K562 (cell line): ENCODE results near the gene ILF3. TPM values are rescaled to one million over a fixed set of nuclear protein-coding genes. Genes with fewer than 3 reads are reported as not detected.
A peak's percentile ranks its signal among the peaks of the same experiment; 100 is the strongest.

Experiments
- CC2D1A ChIP-seq: fragments of 450-650 bp; IDR thresholded peaks from 2 replicates; pipeline ENCODE4 v1.6.1; 2017; ENCODE audit warnings: mild to moderate bottlenecking
- FOXK2 ChIP-seq, 2 experiments: fragments of 450-650 bp; IDR thresholded peaks in 1 of 2; conservative IDR thresholded peaks in 1 of 2; 2 replicates each; pipeline ENCODE4 v1.6.1; 2016; ENCODE audit warnings: low read depth in 2 of 2, mild to moderate bottlenecking in 1 of 2
- KLF16 ChIP-seq: IDR thresholded peaks from 2 replicates; pipeline ENCODE4 v1.6.1; 2016; ENCODE audit warnings: antibody characterized with exemption
- MCM3 ChIP-seq: fragments of 450-650 bp; IDR thresholded peaks from 2 replicates; pipeline ENCODE4 v1.6.1; 2016
- NFATC3 ChIP-seq: fragments of 450-650 bp; IDR thresholded peaks from 2 replicates; pipeline ENCODE4 v1.6.1; 2017; ENCODE audit warnings: mild to moderate bottlenecking
- OTX1 ChIP-seq: fragments of 450-650 bp; formaldehyde crosslinking; IDR thresholded peaks from 2 replicates; pipeline ENCODE4 v1.4.0; 2022; ENCODE audit warnings: mild to moderate bottlenecking
- PCBP2 ChIP-seq: fragments of 200-400 bp; formaldehyde crosslinking; IDR thresholded peaks from 2 replicates; pipeline ENCODE4 v1.6.1; 2018; ENCODE audit warnings: low read length, low read depth, mild to moderate bottlenecking, moderate library complexity; ENCODE audit not compliant: poor library complexity, severe bottlenecking
- POLR2A ChIP-seq: fragments of 450-650 bp; conservative IDR thresholded peaks from 2 replicates; pipeline ENCODE4 v1.6.1; 2016
- POLR2AphosphoS2 ChIP-seq: IDR thresholded peaks from 2 replicates; pipeline ENCODE4 v1.6.1; 2012; ENCODE audit warnings: low read length, improper control_type of control experiment
- POLR3A ChIP-seq: IDR thresholded peaks from 2 replicates; pipeline ENCODE4 v1.6.1; 2011; ENCODE audit warnings: borderline replicate concordance, mild to moderate bottlenecking, moderate library complexity; ENCODE audit not compliant: insufficient read length, insufficient read depth; ENCODE audit errors: extremely low read depth
- RB1 ChIP-seq: fragments of 450-650 bp; IDR thresholded peaks from 2 replicates; pipeline ENCODE4 v1.6.1; 2017; ENCODE audit warnings: low read depth, mild to moderate bottlenecking
- SMAD1 ChIP-seq: fragments of 150-350 bp; IDR thresholded peaks from 2 replicates; pipeline ENCODE4 v1.6.1; 2014; ENCODE audit warnings: low read length, low read depth; ENCODE audit not compliant: partially characterized antibody
- SOX6 ChIP-seq: fragments of 450-650 bp; IDR thresholded peaks from 2 replicates; pipeline ENCODE4 v1.6.1; 2014; ENCODE audit warnings: mild to moderate bottlenecking
- TBL1XR1 ChIP-seq, 2 experiments: IDR thresholded peaks; 2 replicates each; pipeline ENCODE4 v1.6.1; 2012; ENCODE audit warnings: improper control_type of control experiment in 2 of 2, low read length in 2 of 2, mild to moderate bottlenecking in 1 of 2
- THRAP3 ChIP-seq: fragments of 450-650 bp; IDR thresholded peaks from 2 replicates; pipeline ENCODE4 v1.6.1; 2016; ENCODE audit warnings: mild to moderate bottlenecking, inconsistent platforms, borderline replicate concordance
- ZNF184 ChIP-seq: sonication (generic); formaldehyde crosslinking; IDR thresholded peaks from 2 replicates; pipeline ENCODE4 v1.5.0; 2020; ENCODE audit warnings: missing genetic modification reagents
- ZNF212 ChIP-seq: fragments of 450-650 bp; formaldehyde crosslinking; IDR thresholded peaks from 2 replicates; pipeline ENCODE4 v1.4.0; 2020; ENCODE audit warnings: mild to moderate bottlenecking
- ZNF57 ChIP-seq: fragments of 450-650 bp; formaldehyde crosslinking; IDR thresholded peaks from 2 replicates; pipeline ENCODE4 v1.4.0; 2020; ENCODE audit warnings: mild to moderate bottlenecking, moderate library complexity
- ZSCAN32 ChIP-seq: fragments of 450-650 bp; formaldehyde crosslinking; IDR thresholded peaks from 2 replicates; pipeline ENCODE4 v1.4.0; 2020; ENCODE audit warnings: mild to moderate bottlenecking, moderate library complexity
- polyA plus RNA-seq, 8 experiments: library from polyadenylated mRNA; depleted of rRNA in 4 of 8; stranded (reverse) in 5 of 8; unstranded in 3 of 8; fragments of >200 nt; fragmentation: Nextera tagmentation in 2 of 8; fragmentation: Illumina TruSeq in 1 of 8; extraction: Ambion mirVana in 2 of 8; extraction: Trizol in 1 of 8; gene quantifications; 2 replicates each; pipeline versions ENCODE4 v1.2.1 to v1.2.3, GENCODE V29; 2011 to 2014; ENCODE audit warnings: inconsistent platforms in 1 of 8, missing spikeins in 1 of 8
- total RNA-seq, 7 experiments: library from RNA; depleted of rRNA in 6 of 7; stranded (reverse); fragments of >200 nt in 6 of 7; fragmentation: Illumina TruSeq in 2 of 7; extraction: Trizol in 2 of 7; gene quantifications; 2 replicates each; pipeline versions ENCODE4 v1.2.1 to v1.2.3, GENCODE V29; 2011 to 2021; ENCODE audit warnings: low replicate concordance in 1 of 7
- TF ChIP-seq, protein P1 (sequence below): sonication (generic); formaldehyde crosslinking; IDR thresholded peaks from 2 replicates; pipeline ENCODE4 v1.8.1; 2023; ENCODE audit warnings: mild to moderate bottlenecking, missing genetic modification reagents, moderate library complexity
- TF ChIP-seq, protein P2 (sequence below): fragments of 250-450 bp; sonication (Bioruptor Pico); IDR thresholded peaks from 2 replicates; pipeline ENCODE4 v1.4.0; 2020; ENCODE audit warnings: borderline replicate concordance
- TF ChIP-seq, protein P3 (sequence below): fragments of 200-800 bp; sonication (Bioruptor generic); IDR thresholded peaks from 2 replicates; pipeline ENCODE4 v1.6.1; 2017; ENCODE audit warnings: missing genetic modification characterization, missing compliant biosample characterization

The ILF3 gene
- total and polyA plus RNA-seq, 9 of the 15 experiments (the other 6 are each of a cell fraction or from before 2014, with no cell fraction given), result 26.0 to 453 (median 175) TPM

GRCh38 chr19:10735741-10736140 lies 81.6 kb downstream of the ILF3 start (continued):
- TF ChIP-seq ZNF212 (no peak), POLR2A (no peak), RB1 (no peak), THRAP3 (no peak), POLR3A (no peak), SMAD1 (no peak), TBL1XR1 (IDR thresholded peaks at IDR 0.05; ENCODE audit: low read length in 2 of 2) (no peak), MCM3 (no peak), FOXK2 (conservative IDR thresholded peaks at IDR 0.05 in 1 of 2, IDR thresholded peaks at IDR 0.05 in 1 of 2; ENCODE audit: low read depth in 2 of 2) (no peak), KLF16 (no peak), CC2D1A (no peak), NFATC3 (no peak), OTX1 (CRISPR knock-in tag) (no peak), POLR2AphosphoS2 (no peak), SOX6 (0 out of 2 replicates have a peak, but pooled peaks have one; percentile 35), ZSCAN32 (CRISPR knock-in tag) (no peak), ZNF184 (CRISPR knock-in tag) (no peak), PCBP2 (no peak), ZNF57 (CRISPR knock-in tag) (no peak)
- TF ChIP-seq, protein P1, sequence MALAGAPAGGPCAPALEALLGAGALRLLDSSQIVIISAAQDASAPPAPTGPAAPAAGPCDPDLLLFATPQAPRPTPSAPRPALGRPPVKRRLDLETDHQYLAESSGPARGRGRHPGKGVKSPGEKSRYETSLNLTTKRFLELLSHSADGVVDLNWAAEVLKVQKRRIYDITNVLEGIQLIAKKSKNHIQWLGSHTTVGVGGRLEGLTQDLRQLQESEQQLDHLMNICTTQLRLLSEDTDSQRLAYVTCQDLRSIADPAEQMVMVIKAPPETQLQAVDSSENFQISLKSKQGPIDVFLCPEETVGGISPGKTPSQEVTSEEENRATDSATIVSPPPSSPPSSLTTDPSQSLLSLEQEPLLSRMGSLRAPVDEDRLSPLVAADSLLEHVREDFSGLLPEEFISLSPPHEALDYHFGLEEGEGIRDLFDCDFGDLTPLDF (CRISPR knock-in tag), result no peak
- TF ChIP-seq, protein P2, sequence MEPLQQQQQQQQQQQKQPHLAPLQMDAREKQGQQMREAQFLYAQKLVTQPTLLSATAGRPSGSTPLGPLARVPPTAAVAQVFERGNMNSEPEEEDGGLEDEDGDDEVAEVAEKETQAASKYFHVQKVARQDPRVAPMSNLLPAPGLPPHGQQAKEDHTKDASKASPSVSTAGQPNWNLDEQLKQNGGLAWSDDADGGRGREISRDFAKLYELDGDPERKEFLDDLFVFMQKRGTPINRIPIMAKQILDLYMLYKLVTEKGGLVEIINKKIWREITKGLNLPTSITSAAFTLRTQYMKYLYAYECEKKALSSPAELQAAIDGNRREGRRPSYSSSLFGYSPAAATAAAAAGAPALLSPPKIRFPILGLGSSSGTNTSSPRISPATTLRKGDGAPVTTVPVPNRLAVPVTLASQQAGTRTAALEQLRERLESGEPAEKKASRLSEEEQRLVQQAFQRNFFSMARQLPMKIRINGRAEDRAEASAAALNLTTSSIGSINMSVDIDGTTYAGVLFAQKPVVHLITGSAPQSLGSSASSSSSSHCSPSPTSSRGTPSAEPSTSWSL, result no peak
- TF ChIP-seq, protein P3, sequence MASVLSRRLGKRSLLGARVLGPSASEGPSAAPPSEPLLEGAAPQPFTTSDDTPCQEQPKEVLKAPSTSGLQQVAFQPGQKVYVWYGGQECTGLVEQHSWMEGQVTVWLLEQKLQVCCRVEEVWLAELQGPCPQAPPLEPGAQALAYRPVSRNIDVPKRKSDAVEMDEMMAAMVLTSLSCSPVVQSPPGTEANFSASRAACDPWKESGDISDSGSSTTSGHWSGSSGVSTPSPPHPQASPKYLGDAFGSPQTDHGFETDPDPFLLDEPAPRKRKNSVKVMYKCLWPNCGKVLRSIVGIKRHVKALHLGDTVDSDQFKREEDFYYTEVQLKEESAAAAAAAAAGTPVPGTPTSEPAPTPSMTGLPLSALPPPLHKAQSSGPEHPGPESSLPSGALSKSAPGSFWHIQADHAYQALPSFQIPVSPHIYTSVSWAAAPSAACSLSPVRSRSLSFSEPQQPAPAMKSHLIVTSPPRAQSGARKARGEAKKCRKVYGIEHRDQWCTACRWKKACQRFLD (CRISPR knock-in tag), result no peak
- TF ChIP-seq, all 486 proteins: peak for 15
